Daoy (cell line): ENCODE results near the gene COL25A1. TPM values are rescaled to one million over a fixed set of nuclear protein-coding genes. Genes with fewer than 3 reads are reported as not detected.

Experiments
- DNase-seq: peaks from one replicate; pipeline ENCODE4 v3.0.0-alpha.2; 2015; ENCODE audit warnings: low read depth
- total RNA-seq: library from RNA; depleted of rRNA; stranded (reverse); fragments of >200 nt; shearing (Covaris generic); gene quantifications from 2 replicates; pipeline ENCODE4 v1.2.3, GENCODE V29; 2014

Gene COL25A1
- total RNA-seq, 1 experiment from 2014 or later, result 0.74 TPM

DNA sequence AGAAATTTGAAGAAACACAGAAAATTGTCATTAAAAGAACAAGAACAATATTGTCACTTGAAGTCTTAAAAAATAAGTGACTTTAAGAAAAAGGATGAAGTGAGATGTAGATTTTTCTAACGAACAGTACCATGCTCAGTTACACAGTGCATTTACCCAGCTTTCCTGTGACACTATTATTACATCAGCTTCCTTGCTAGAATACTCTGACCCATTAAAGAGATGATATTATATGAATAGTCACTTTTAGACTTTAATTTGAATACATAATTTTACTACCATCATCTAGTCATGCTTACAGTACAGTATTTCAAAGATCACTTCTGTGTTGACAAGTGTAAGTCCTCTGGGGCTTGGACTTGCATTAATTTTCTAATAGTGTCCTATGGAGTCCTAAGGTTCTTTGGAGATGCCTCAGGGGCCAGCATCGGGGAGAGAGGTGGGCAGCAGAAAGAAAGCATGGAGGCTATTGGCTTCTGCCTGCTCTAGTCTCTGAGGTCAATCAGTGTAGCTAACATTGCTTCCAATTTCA lies 10.7 kb downstream of the COL25A1 start:
- no peak for DNase-seq

DNA sequence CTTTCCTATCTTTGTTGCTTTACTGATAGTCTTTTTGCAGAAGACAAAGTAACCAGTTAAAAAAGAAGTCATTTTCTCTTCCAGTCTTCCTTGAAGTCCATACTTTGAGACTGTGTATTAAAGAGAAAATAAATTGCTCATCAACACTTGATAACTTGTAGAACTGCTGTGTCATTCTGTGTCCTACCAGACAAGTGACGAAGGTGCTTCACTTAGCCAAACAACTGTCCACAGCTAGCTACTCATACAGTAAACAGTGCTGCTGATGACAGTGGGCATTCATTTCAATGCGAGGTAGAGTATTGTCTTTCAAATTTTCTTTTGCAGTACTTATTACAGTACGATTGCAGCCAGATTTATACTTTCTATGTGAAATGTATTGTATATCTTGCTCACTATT lies 11.5 kb downstream of the COL25A1 start:
- DNase-seq, result no peak

DNA sequence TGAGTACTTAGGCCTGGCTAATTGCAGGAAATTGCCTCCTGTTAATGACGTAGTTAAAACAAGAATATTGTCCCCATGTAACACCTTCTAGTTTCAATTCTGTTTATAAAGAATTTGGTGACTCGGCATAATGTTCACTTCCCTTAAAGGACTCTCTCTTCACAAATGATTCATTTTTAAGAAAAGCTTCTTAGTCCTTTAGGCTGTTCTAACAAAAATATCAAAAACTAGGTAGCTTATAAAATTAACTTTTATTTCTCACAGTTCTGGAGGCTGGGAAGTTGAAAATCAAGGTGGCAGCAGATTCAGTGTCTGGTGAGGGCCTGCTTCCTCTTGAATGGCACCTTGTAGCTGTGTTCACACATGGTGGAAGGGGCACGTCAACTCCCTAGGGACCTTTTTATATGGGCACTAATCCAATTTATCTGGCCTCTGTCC lies 23.8 kb downstream of the COL25A1 start:
- no peak for DNase-seq

DNA sequence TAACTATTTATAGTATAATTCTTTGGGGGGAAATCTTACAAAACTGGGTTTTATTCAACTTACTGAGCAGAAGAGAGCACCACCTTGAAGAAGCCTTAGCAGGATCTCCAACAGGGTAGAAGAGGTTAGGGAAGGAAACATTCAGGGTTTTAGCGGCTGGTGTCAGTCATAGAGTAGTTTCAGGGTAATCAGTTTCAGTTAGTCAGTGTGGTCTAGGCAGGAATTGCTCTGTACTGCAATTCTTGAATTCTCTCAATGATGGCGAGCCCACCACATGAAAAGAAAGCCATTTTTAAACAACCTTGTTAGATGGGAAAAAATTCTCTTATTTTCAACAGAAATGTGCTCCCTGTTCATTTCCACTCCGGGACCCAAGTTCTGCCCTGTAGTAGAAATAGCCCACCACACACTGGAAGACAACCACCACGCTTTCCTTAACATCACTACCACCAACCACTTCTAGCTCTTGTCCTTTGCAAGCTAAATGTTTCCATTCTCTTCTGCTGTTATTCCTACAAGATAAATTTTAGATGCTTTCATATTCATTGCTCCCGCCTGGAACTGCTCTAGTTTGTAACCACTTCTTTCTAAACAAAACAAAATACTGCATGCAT lies 25.9 kb downstream of the COL25A1 start:
- DNase-seq, result no peak

DNA sequence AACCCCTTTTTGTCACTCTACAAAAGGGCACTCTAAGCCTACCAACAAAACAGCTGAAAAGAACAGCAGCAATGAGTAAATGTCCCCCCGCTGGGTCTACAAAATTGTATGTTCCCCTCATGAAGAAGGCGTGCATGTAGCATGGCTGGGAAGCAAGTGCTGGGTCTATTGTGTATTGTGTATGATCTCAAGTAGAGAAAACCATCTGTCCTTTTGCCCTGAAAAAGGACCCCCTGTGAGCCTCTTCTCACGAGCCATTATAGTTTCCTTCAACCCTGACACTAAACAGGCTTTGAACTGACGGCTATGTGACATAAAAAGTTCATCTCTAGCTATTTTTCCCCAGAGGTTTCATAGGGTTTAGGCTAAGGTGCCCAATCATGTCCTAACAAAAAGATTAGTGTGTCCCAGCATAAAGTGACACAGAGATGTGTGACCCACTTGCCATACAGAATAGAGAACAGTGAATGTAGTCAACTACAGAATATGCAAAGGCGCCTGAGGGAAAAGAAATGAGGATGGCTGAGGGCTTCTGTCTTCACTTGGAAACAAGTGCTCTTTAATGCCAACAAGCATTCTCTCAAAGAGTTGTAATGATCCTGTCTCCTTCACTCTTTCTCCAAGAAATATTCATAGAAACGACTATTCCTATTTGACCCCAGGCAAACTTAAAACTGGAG lies 27.3 kb downstream of the COL25A1 start:
- no peak for DNase-seq

GRCh38 chr4:109266891-109267290 lies 35.6 kb downstream of the COL25A1 start:
- no peak for DNase-seq

DNA sequence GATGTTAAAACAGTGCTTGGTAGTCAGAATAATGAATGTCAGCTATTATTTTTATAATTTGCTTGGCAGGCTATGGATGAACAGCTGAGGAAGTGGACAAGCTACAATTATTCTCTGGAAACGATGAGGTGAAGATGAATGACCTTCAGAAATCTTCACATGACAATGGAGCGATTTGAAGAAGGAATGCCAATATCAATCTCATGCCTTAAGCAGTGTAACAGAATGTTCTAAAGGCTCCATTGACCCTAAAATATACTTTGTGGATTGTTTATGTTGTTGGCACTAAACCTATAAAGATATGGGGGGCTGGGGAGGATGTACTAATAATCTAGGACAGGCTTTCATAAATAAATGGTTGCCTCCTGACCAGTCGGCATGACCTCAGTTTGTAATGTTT lies 36.2 kb downstream of the COL25A1 start:
- no peak for DNase-seq

- no peak for DNase-seq
Observed at GRCh38 chr4:109263721-109264120, 38.7 kb downstream of the COL25A1 start.

GRCh38 chr4:109256818-109257217 lies 45.6 kb downstream of the COL25A1 start:
- no peak for DNase-seq

DNA sequence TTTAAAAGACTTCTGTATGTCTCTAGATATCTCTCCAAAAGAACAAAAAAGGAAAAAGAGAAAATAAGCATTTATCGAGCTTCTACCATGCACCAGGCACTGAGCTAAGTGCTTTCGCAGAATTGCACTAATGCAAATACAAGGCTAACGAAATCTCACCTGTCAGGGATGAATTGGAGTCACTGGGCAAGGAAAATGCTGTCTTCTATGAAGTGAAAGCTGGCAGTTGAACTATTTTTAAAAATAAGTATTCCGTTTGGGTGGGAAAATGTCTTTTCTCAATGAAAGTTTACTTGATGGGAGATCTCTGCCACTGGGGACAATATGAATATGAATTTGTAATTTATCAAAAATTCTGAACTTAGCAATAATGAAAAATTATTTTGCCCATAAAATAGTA lies 47.6 kb downstream of the COL25A1 start:
- DNase-seq, result no peak

- DNase-seq, result no peak
Observed at GRCh38 chr4:109251396-109251795, 51.1 kb downstream of the COL25A1 start.

GRCh38 chr4:109248322-109248900 lies 54.0 kb downstream of the COL25A1 start:
- DNase-seq, result no peak

DNA sequence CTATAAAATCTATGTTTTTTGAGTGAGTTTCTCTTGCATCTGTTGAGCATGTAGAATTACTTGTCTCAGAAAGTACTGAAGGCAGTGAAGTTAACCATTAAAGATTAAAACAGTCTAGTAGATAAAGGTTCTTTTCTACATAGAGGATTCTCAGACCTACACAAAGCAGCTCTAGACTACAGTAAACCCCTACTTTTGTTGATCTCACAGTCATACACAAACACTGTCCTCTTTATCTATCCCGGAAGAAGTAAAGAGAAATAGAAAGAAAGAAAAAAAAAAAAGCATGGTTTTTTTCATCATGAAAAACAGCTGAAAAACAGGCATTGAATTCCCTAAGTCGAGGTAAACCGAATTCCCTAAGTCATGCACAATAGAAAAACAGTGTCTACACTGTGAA lies 58.6 kb downstream of the COL25A1 start:
- no peak for DNase-seq

DNA sequence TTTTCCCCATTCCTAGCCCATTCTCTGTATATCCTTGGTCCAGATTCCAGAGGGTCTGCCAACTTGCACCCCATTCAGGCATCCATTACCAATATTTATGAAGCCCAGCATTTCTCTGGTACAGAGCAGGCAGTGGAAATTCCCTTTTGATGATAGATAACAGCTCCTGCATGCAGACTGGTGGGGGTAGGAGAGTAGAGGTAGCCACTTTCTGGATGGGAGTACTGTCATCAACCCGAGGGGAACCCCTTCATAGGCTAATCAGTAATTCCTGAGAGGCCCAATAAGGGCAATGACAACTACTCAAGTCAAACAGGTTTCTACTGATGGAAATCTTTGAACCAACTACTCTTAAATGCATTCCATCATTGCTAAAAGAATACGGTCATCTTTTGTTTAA lies 63.7 kb downstream of the COL25A1 start:
- no peak for DNase-seq

- DNase-seq, result no peak
Observed at GRCh38 chr4:109235683-109236082, 66.8 kb downstream of the COL25A1 start.

- no peak for DNase-seq
Observed at GRCh38 chr4:109234596-109234995, 67.9 kb downstream of the COL25A1 start.

GRCh38 chr4:109233570-109233969 lies 68.9 kb downstream of the COL25A1 start:
- DNase-seq, result no peak

- DNase-seq, result no peak
Observed at GRCh38 chr4:109232681-109233080, 69.8 kb downstream of the COL25A1 start.

DNA sequence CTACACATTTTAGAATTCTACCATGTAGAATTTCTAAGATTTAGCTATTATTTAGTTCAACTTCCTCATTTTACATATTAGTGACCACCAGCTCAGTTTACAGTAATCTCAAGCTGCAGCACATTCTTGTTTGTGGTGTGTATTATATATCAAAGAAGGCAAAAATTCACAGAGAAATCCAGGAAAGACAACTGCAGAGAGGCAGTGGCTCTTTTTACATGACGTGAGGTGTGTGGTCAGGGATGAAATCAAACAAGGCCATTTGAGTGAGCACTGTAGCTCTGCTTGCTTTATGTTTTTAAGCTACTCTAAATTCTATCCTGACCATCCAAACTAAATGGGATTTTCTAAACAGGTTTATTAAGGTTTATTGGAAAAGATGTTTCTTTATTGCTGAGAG lies 71.1 kb downstream of the COL25A1 start:
- DNase-seq, result no peak

GRCh38 chr4:109229028-109229427 lies 73.4 kb downstream of the COL25A1 start:
- no peak for DNase-seq

GRCh38 chr4:109218288-109218687 lies 84.2 kb downstream of the COL25A1 start:
- DNase-seq, result no peak

DNA sequence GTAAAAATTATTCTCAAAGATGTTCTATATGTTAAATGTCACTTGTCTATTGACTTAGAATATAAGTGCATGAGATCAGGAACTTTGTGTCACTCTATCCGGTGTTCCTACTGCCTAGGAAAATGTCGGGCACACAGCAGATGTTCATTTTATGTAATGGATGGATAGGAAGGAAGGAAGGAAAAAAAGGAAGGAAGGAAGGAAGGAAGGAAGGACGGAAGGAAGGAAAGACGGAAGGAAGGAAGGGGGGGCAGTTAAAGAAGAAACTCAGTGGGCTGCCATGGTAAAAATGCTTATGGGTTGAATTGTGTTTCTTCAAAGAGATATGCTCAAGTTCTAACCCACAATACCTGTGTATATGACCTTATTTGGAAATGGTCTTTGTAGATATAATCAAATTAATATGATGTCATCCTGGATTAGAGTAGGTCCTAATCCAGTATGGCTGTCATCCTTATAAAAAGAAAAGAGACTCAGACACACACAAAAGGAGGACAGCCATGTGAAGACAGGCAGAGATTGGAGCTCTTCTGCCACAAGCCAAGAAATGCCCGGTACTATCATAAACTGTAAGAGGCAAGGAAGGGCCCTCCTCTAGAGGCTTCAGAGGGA lies 86.3 kb downstream of the COL25A1 start:
- no peak for DNase-seq

DNA sequence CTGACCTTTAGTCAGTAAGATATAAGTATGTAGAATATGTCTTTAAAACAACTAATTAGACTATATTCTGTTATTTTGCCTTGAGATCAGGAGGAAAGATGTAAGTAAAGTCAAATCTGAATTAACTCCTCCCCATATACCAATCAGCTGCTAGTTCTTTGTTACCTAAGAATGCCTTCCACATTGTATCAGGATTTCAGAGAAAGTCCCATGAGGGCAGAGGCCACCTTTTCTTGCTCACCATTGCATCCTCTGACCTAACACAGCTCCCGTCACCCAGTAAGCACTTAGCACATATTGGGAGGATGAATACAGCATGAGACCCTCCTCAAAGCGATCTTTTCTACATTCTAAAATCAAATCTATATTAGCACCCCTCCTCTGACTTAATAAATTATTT lies 87.0 kb downstream of the COL25A1 start:
- DNase-seq, result no peak
